WTC11 (cell line): ENCODE data around the gene RSBN1L.

Source experiments
- ELF4 ChIP-seq: sonication (generic); formaldehyde crosslinking; IDR thresholded peaks from 2 replicates; pipeline ENCODE4 v1.8.1; 2022; ENCODE audit warnings: low read depth, mild to moderate bottlenecking, moderate library complexity, missing genetic modification reagents
- NR3C1 ChIP-seq: sonication (generic); formaldehyde crosslinking; conservative IDR thresholded peaks from 2 replicates; pipeline ENCODE4 v1.8.1; 2023; ENCODE audit warnings: low read depth, mild to moderate bottlenecking, missing genetic modification reagents
- SMAD3 ChIP-seq: sonication (generic); formaldehyde crosslinking; IDR thresholded peaks from 2 replicates; pipeline ENCODE4 v1.8.0; 2022; ENCODE audit warnings: missing genetic modification reagents, mild to moderate bottlenecking, borderline replicate concordance
- ZNF121 ChIP-seq: sonication (generic); formaldehyde crosslinking; IDR thresholded peaks from 2 replicates; pipeline ENCODE4 v1.8.0; 2023; ENCODE audit warnings: missing genetic modification reagents
- TF ChIP-seq, protein P1 (sequence below): fragments of 200-600 bp; IDR thresholded peaks from 2 replicates; pipeline ENCODE4 v1.8.0; 2022; ENCODE audit warnings: antibody characterized with exemption
- TF ChIP-seq, protein P2 (sequence below): sonication (generic); formaldehyde crosslinking; IDR thresholded peaks from 2 replicates; pipeline ENCODE4 v1.8.0; 2022; ENCODE audit warnings: mild to moderate bottlenecking, missing genetic modification reagents
- TF ChIP-seq, protein P3 (sequence below): fragments of 250-450 bp; sonication (Bioruptor Pico); IDR thresholded peaks from 2 replicates; pipeline ENCODE4 v1.9.0; 2021; ENCODE audit warnings: mild to moderate bottlenecking
- TF ChIP-seq, protein P4 (sequence below): sonication (generic); formaldehyde crosslinking; IDR thresholded peaks from 2 replicates; pipeline ENCODE4 v1.8.1; 2022; ENCODE audit warnings: low read depth, missing genetic modification reagents, borderline replicate concordance

DNA sequence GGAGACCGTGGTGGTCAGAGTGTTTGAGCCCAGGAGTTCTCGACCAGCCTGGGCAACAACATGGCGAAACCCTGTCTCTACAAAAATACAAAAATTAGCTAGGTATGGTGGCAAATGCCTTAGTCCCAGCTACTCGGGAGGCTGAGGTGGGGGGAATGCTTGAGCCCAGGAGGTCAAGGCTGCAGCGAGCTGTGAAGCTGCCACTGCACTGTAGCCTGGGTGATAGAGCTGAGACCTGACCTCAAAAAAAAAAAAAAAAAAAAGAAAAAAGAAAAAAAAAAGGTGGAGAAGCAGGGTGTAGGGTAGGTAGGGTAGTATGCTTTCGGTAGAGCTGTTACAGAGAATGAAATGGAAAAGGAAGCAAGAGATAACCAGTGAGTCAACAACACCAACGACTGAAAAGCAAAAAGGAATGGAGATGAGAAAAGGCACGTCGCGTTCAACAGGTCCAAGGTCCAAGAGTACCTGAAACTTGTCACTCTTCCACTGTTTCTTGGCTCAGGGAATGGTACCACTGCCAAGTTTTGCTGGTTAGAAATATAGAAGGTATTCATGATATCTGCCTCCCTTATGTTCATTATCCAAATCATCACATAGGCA is 4.3 kb upstream of the RSBN1L start:
- TF ChIP-seq, protein P1, sequence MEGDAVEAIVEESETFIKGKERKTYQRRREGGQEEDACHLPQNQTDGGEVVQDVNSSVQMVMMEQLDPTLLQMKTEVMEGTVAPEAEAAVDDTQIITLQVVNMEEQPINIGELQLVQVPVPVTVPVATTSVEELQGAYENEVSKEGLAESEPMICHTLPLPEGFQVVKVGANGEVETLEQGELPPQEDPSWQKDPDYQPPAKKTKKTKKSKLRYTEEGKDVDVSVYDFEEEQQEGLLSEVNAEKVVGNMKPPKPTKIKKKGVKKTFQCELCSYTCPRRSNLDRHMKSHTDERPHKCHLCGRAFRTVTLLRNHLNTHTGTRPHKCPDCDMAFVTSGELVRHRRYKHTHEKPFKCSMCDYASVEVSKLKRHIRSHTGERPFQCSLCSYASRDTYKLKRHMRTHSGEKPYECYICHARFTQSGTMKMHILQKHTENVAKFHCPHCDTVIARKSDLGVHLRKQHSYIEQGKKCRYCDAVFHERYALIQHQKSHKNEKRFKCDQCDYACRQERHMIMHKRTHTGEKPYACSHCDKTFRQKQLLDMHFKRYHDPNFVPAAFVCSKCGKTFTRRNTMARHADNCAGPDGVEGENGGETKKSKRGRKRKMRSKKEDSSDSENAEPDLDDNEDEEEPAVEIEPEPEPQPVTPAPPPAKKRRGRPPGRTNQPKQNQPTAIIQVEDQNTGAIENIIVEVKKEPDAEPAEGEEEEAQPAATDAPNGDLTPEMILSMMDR: no peak
- TF ChIP-seq ELF4 (CRISPR knock-in tag) (no peak), SMAD3 (CRISPR knock-in tag) (no peak), NR3C1 (CRISPR knock-in tag) (no peak), ZNF121 (CRISPR knock-in tag) (no peak)
- TF ChIP-seq, protein P2, sequence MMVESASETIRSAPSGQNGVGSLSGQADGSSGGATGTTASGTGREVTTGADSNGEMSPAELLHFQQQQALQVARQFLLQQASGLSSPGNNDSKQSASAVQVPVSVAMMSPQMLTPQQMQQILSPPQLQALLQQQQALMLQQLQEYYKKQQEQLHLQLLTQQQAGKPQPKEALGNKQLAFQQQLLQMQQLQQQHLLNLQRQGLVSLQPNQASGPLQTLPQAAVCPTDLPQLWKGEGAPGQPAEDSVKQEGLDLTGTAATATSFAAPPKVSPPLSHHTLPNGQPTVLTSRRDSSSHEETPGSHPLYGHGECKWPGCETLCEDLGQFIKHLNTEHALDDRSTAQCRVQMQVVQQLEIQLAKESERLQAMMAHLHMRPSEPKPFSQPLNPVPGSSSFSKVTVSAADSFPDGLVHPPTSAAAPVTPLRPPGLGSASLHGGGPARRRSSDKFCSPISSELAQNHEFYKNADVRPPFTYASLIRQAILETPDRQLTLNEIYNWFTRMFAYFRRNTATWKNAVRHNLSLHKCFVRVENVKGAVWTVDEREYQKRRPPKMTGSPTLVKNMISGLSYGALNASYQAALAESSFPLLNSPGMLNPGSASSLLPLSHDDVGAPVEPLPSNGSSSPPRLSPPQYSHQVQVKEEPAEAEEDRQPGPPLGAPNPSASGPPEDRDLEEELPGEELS (CRISPR knock-in tag): no peak
- TF ChIP-seq, protein P3, sequence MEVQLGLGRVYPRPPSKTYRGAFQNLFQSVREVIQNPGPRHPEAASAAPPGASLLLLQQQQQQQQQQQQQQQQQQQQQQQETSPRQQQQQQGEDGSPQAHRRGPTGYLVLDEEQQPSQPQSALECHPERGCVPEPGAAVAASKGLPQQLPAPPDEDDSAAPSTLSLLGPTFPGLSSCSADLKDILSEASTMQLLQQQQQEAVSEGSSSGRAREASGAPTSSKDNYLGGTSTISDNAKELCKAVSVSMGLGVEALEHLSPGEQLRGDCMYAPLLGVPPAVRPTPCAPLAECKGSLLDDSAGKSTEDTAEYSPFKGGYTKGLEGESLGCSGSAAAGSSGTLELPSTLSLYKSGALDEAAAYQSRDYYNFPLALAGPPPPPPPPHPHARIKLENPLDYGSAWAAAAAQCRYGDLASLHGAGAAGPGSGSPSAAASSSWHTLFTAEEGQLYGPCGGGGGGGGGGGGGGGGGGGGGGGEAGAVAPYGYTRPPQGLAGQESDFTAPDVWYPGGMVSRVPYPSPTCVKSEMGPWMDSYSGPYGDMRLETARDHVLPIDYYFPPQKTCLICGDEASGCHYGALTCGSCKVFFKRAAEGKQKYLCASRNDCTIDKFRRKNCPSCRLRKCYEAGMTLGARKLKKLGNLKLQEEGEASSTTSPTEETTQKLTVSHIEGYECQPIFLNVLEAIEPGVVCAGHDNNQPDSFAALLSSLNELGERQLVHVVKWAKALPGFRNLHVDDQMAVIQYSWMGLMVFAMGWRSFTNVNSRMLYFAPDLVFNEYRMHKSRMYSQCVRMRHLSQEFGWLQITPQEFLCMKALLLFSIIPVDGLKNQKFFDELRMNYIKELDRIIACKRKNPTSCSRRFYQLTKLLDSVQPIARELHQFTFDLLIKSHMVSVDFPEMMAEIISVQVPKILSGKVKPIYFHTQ: no peak
- TF ChIP-seq, protein P4, sequence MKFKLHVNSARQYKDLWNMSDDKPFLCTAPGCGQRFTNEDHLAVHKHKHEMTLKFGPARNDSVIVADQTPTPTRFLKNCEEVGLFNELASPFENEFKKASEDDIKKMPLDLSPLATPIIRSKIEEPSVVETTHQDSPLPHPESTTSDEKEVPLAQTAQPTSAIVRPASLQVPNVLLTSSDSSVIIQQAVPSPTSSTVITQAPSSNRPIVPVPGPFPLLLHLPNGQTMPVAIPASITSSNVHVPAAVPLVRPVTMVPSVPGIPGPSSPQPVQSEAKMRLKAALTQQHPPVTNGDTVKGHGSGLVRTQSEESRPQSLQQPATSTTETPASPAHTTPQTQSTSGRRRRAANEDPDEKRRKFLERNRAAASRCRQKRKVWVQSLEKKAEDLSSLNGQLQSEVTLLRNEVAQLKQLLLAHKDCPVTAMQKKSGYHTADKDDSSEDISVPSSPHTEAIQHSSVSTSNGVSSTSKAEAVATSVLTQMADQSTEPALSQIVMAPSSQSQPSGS (CRISPR knock-in tag): no peak
